ENCODE results near the gene CLPTM1L.

The CLPTM1L gene

GRCh38 chr5:1356873-1357787 lies 12.2 kb upstream of the CLPTM1L start:
- Histone ChIP-seq H2AK5ac (ENCODE audit: low read length) (no peak overlapping the region), H3K4me2 (ENCODE audit: low read length) (no peak overlapping the region), H3K27ac (ENCODE audit: low read depth, low read length) (no peak overlapping the region), H3K4ac (ENCODE audit: low read depth, low read length) (no peak overlapping the region), H3K23ac (ENCODE audit: low read length) (no peak overlapping the region), H3K4me1 (ENCODE audit: control insufficient read depth, low read depth, low read length) (no peaks in the 10 kb centered on the region), H2BK5ac (ENCODE audit: low read length) (no peak overlapping the region), H3K27me3 (ENCODE audit: insufficient read depth, low read length, poor library complexity) (no peaks in the 10 kb centered on the region), H3K9ac (ENCODE audit: low read length) (no peak overlapping the region), H3K18ac (ENCODE audit: low read length) (no peak overlapping the region), H3K4me3 (ENCODE audit: low read length) (no peak overlapping the region), H3K79me1 (ENCODE audit: low read length) (no peaks in the 10 kb centered on the region), H3K56ac (ENCODE audit: low read length) (no peak overlapping the region), H3K36me3 (ENCODE audit: control insufficient read depth, insufficient read depth, low read length) (no peaks in the 10 kb centered on the region), H4K8ac (ENCODE audit: low read depth, low read length) (no peak overlapping the region), H2BK120ac (ENCODE audit: low read depth, low read length) (no peak overlapping the region), H2BK15ac (replicated peaks; ENCODE audit: low read depth) (no peak overlapping the region), H4K5ac (ENCODE audit: low read length) (no peak overlapping the region), H3K79me2 (ENCODE audit: control insufficient read depth, insufficient read depth, low read length) (no peaks in the 10 kb centered on the region)
- no peak for DNase-seq
- no CpG with 5 or more reads among the region's 28 CpGs for WGBS (ENCODE audit: extremely low coverage, insufficient coverage, low lambda C conversion rate)

- Histone ChIP-seq H3K9ac (ENCODE audit: low read length) (no peak overlapping the region), H4K8ac (ENCODE audit: low read depth, low read length) (no peak overlapping the region), H3K18ac (ENCODE audit: low read length) (no peak overlapping the region), H2BK15ac (replicated peaks; ENCODE audit: low read depth) (no peak overlapping the region), H3K4ac (ENCODE audit: low read depth, low read length) (no peak overlapping the region), H3K4me1 (ENCODE audit: control insufficient read depth, low read depth, low read length) (no peaks in the 10 kb centered on the region), H3K79me1 (ENCODE audit: low read length) (no peaks in the 10 kb centered on the region), H2BK120ac (ENCODE audit: low read depth, low read length) (no peak overlapping the region), H3K4me3 (ENCODE audit: low read length) (no peak overlapping the region), H3K36me3 (ENCODE audit: control insufficient read depth, insufficient read depth, low read length) (no peaks in the 10 kb centered on the region), H3K4me2 (ENCODE audit: low read length) (no peak overlapping the region), H2AK5ac (ENCODE audit: low read length) (no peak overlapping the region), H4K5ac (ENCODE audit: low read length) (no peak overlapping the region), H3K79me2 (ENCODE audit: control insufficient read depth, insufficient read depth, low read length) (no peaks in the 10 kb centered on the region), H2BK5ac (ENCODE audit: low read length) (no peak overlapping the region), H3K27ac (ENCODE audit: low read depth, low read length) (no peak overlapping the region), H3K27me3 (ENCODE audit: insufficient read depth, low read length, poor library complexity) (no peaks in the 10 kb centered on the region), H3K23ac (ENCODE audit: low read length) (no peak overlapping the region), H3K56ac (ENCODE audit: low read length) (no peak overlapping the region)
- no peak for DNase-seq
- WGBS (ENCODE audit: extremely low coverage, insufficient coverage, low lambda C conversion rate), result no CpG with 5 or more reads among the region's 4 CpGs
Observed at GRCh38 chr5:1354576-1354975, 9.7 kb upstream of the CLPTM1L start.

GRCh38 chr5:1352231-1353219 lies 7.6 kb upstream of the CLPTM1L start:
- Histone ChIP-seq H2BK15ac (replicated peaks; ENCODE audit: low read depth) (no peak overlapping the region), H3K4ac (ENCODE audit: low read depth, low read length) (no peak overlapping the region), H3K27ac (ENCODE audit: low read depth, low read length) (no peak overlapping the region), H2BK120ac (ENCODE audit: low read depth, low read length) (no peak overlapping the region), H4K8ac (ENCODE audit: low read depth, low read length) (no peak overlapping the region), H3K18ac (ENCODE audit: low read length) (no peak overlapping the region), H3K9ac (ENCODE audit: low read length) (no peak overlapping the region), H3K27me3 (ENCODE audit: insufficient read depth, low read length, poor library complexity) (no peaks in the 10 kb centered on the region), H3K4me3 (ENCODE audit: low read length) (no peak overlapping the region), H3K4me2 (ENCODE audit: low read length) (no peak overlapping the region), H3K79me2 (ENCODE audit: control insufficient read depth, insufficient read depth, low read length) (no peaks in the 10 kb centered on the region), H3K79me1 (ENCODE audit: low read length) (no peaks in the 10 kb centered on the region), H4K5ac (ENCODE audit: low read length) (no peak overlapping the region), H3K4me1 (ENCODE audit: control insufficient read depth, low read depth, low read length) (no peaks in the 10 kb centered on the region), H2AK5ac (ENCODE audit: low read length) (no peak overlapping the region), H3K36me3 (ENCODE audit: control insufficient read depth, insufficient read depth, low read length) (no peaks in the 10 kb centered on the region), H3K56ac (ENCODE audit: low read length) (no peak overlapping the region), H3K23ac (ENCODE audit: low read length) (no peak overlapping the region), H2BK5ac (ENCODE audit: low read length) (no peak overlapping the region)
- WGBS (ENCODE audit: extremely low coverage, insufficient coverage, low lambda C conversion rate), result no CpG with 5 or more reads among the region's 10 CpGs
- no peak for DNase-seq

- H2BK15ac ChIP-seq (replicated peaks; ENCODE audit: low read depth), result no peak overlapping the region
- H2BK5ac ChIP-seq (ENCODE audit: low read length), result no peak overlapping the region
- no peak overlapping the region for H3K27ac ChIP-seq (ENCODE audit: low read depth, low read length)
- no peak overlapping the region for H3K4ac ChIP-seq (ENCODE audit: low read depth, low read length)
- no peak overlapping the region for H2BK120ac ChIP-seq (ENCODE audit: low read depth, low read length)
- no peak overlapping the region for H3K9ac ChIP-seq (ENCODE audit: low read length)
- H3K56ac ChIP-seq (ENCODE audit: low read length), result no peak overlapping the region
- no peak overlapping the region for H3K4me3 ChIP-seq (ENCODE audit: low read length)
- no peaks in the 10 kb centered on the region for H3K27me3 ChIP-seq (ENCODE audit: insufficient read depth, low read length, poor library complexity)
- no peaks in the 10 kb centered on the region for H3K4me1 ChIP-seq (ENCODE audit: control insufficient read depth, low read depth, low read length)
- no peak overlapping the region for H3K23ac ChIP-seq (ENCODE audit: low read length)
- no peak overlapping the region for H4K5ac ChIP-seq (ENCODE audit: low read length)
- H3K4me2 ChIP-seq (ENCODE audit: low read length), result no peak overlapping the region
- H3K79me1 ChIP-seq (ENCODE audit: low read length), result no peaks in the 10 kb centered on the region
- DNase-seq, result no peak
- no peak overlapping the region for H2AK5ac ChIP-seq (ENCODE audit: low read length)
- H3K36me3 ChIP-seq (ENCODE audit: control insufficient read depth, insufficient read depth, low read length), result no peaks in the 10 kb centered on the region
- H4K8ac ChIP-seq (ENCODE audit: low read depth, low read length), result no peak overlapping the region
- no peak overlapping the region for H3K18ac ChIP-seq (ENCODE audit: low read length)
- no peaks in the 10 kb centered on the region for H3K79me2 ChIP-seq (ENCODE audit: control insufficient read depth, insufficient read depth, low read length)
- no CpG with 5 or more reads among the region's 4 CpGs for WGBS (ENCODE audit: extremely low coverage, insufficient coverage, low lambda C conversion rate)
Observed at GRCh38 chr5:1351156-1351555, 6.3 kb upstream of the CLPTM1L start.

- Histone ChIP-seq H3K27me3 (ENCODE audit: insufficient read depth, low read length, poor library complexity) (no peaks in the 10 kb centered on the region), H3K9ac (ENCODE audit: low read length) (no peak overlapping the region), H3K4ac (ENCODE audit: low read depth, low read length) (no peak overlapping the region), H3K79me1 (ENCODE audit: low read length) (peaks cover under 1% of the 10 kb centered on the region), H2BK5ac (ENCODE audit: low read length) (no peak overlapping the region), H2AK5ac (ENCODE audit: low read length) (no peak overlapping the region), H4K5ac (ENCODE audit: low read length) (no peak overlapping the region), H2BK120ac (ENCODE audit: low read depth, low read length) (no peak overlapping the region), H2BK15ac (replicated peaks; ENCODE audit: low read depth) (no peak overlapping the region), H3K79me2 (ENCODE audit: control insufficient read depth, insufficient read depth, low read length) (peaks cover 4% of the 10 kb centered on the region), H3K4me3 (ENCODE audit: low read length) (no peak overlapping the region), H3K36me3 (ENCODE audit: control insufficient read depth, insufficient read depth, low read length) (no peaks in the 10 kb centered on the region), H3K4me1 (ENCODE audit: control insufficient read depth, low read depth, low read length) (no peaks in the 10 kb centered on the region), H4K8ac (ENCODE audit: low read depth, low read length) (no peak overlapping the region), H3K18ac (ENCODE audit: low read length) (no peak overlapping the region), H3K4me2 (ENCODE audit: low read length) (no peak overlapping the region), H3K27ac (ENCODE audit: low read depth, low read length) (no peak overlapping the region), H3K56ac (ENCODE audit: low read length) (no peak overlapping the region), H3K23ac (ENCODE audit: low read length) (no peak overlapping the region)
- DNase-seq, result no peak
- WGBS (ENCODE audit: extremely low coverage, insufficient coverage, low lambda C conversion rate), result no CpG with 5 or more reads among the region's 12 CpGs
Observed at GRCh38 chr5:1349246-1349645, 4.3 kb upstream of the CLPTM1L start.

Measured in mesendoderm (in vitro differentiated cells).